ENCODE measurements around the gene MMADHC.

DNA sequence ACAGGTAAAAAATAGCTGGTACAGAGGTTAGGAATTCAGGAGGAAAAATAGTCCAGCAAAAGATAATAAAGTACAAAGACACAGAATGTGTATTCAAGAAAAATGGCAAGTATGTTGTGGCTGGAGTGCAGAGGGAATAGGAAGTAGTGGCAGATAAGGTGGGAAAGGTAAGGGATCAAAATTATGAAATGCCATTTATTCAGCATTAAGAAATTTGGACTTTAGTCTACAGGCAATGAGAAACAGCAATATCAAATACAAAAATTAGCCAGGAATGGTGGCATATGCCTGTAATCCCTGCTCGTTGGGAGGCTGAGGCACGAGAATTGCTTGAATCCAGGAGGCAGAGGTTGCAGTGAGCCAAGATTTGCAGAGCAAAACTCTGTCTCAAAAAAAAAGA is 10.3 kb downstream of the MMADHC start:
- TF ChIP-seq, protein P1, sequence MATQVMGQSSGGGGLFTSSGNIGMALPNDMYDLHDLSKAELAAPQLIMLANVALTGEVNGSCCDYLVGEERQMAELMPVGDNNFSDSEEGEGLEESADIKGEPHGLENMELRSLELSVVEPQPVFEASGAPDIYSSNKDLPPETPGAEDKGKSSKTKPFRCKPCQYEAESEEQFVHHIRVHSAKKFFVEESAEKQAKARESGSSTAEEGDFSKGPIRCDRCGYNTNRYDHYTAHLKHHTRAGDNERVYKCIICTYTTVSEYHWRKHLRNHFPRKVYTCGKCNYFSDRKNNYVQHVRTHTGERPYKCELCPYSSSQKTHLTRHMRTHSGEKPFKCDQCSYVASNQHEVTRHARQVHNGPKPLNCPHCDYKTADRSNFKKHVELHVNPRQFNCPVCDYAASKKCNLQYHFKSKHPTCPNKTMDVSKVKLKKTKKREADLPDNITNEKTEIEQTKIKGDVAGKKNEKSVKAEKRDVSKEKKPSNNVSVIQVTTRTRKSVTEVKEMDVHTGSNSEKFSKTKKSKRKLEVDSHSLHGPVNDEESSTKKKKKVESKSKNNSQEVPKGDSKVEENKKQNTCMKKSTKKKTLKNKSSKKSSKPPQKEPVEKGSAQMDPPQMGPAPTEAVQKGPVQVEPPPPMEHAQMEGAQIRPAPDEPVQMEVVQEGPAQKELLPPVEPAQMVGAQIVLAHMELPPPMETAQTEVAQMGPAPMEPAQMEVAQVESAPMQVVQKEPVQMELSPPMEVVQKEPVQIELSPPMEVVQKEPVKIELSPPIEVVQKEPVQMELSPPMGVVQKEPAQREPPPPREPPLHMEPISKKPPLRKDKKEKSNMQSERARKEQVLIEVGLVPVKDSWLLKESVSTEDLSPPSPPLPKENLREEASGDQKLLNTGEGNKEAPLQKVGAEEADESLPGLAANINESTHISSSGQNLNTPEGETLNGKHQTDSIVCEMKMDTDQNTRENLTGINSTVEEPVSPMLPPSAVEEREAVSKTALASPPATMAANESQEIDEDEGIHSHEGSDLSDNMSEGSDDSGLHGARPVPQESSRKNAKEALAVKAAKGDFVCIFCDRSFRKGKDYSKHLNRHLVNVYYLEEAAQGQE (IDR thresholded peaks at IDR 0.05; ENCODE audit: insufficient read depth in 1 of 2, low read depth in 2 of 2, low read length in 2 of 2): no peak
- TF ChIP-seq TAF1 (IDR thresholded peaks at IDR 0.05; ENCODE audit: borderline replicate concordance, insufficient read depth, low read length) (no peak), POLR2AphosphoS5 (IDR thresholded peaks at IDR 0.05; ENCODE audit: low read depth, low read length) (no peak), SIN3A (IDR thresholded peaks at IDR 0.05; ENCODE audit: borderline replicate concordance, insufficient read depth, low read length) (no peak)
